Gastroesophageal sphincter (tissue), 4 donors: Measurements from ENCODE around the gene TMEM222. TPM values are rescaled to one million over a fixed set of nuclear protein-coding genes. Genes with fewer than 3 reads are reported as not detected.

Experiments
- ATAC-seq: fragments of 150-250 bp; one replicate; pipeline ENCODE4 v1.9.1; 2016; ENCODE audit warnings: mild to moderate bottlenecking, moderate library complexity
- H3K27ac ChIP-seq, 4 donors: fragments of 200-600 bp; sonication (generic) in 3 of 4; 1 replicate in 3 of 4; 2 replicates in 1 of 4; pipeline ENCODE4 v1.5.1; 2016 to 2019
- H3K27me3 ChIP-seq: fragments of 200-600 bp; sonication (generic); one replicate; pipeline ENCODE4 v1.5.1; 2019
- H3K36me3 ChIP-seq, 2 donors: fragments of 200-600 bp; sonication (generic); one replicate each; pipeline ENCODE4 v1.5.1; 2019; ENCODE audit warnings: control low read depth in 1 of 2
- H3K4me1 ChIP-seq, 3 donors: fragments of 200-600 bp; sonication (generic); 1 replicate in 2 of 3; 2 replicates in 1 of 3; pipeline ENCODE4 v1.5.1; 2016 to 2019; ENCODE audit warnings: control low read depth in 2 of 3
- H3K4me3 ChIP-seq, 2 donors: fragments of 200-600 bp; sonication (generic); one replicate each; pipeline ENCODE4 v1.5.1; 2019; ENCODE audit warnings: mild to moderate bottlenecking in 1 of 2, moderate library complexity in 1 of 2
- H3K9me3 ChIP-seq, 3 donors: fragments of 200-600 bp; sonication (generic); one replicate each; pipeline ENCODE4 v1.5.1; 2017 to 2019; ENCODE audit warnings: control low read depth in 2 of 3
- CTCF ChIP-seq, 4 experiments: fragments of 200-600 bp in 2 of 4; fragments of 450-650 bp in 2 of 4; sonication (generic) in 1 of 4; IDR thresholded peaks; one replicate each; pipeline ENCODE4 v1.5.1; 2017 to 2019; ENCODE audit warnings: antibody characterized with exemption in 4 of 4, mild to moderate bottlenecking in 2 of 4, moderate library complexity in 2 of 4
- EP300 ChIP-seq: sonication (generic); formaldehyde crosslinking; IDR thresholded peaks from one replicate; pipeline ENCODE4 v1.6.1; 2017; ENCODE audit warnings: antibody characterized with exemption, mild to moderate bottlenecking
- POLR2A ChIP-seq, 2 donors: fragments of 450-650 bp; IDR thresholded peaks; one replicate each; pipeline ENCODE4 v1.6.1; 2017; ENCODE audit warnings: antibody characterized with exemption in 2 of 2, mild to moderate bottlenecking in 2 of 2, moderate library complexity in 1 of 2
- POLR2AphosphoS5 ChIP-seq: sonication (generic); formaldehyde crosslinking; IDR thresholded peaks from one replicate; pipeline ENCODE4 v1.6.1; 2017; ENCODE audit warnings: antibody characterized with exemption
- WGBS, 2 donors: methylation state at CpG; one replicate each; pipeline ENCODE4 v1.1.5; 2018; ENCODE audit warnings: low coverage in 1 of 2; 5-methylcytosine and 5-hydroxymethylcytosine counted together
- total RNA-seq, 4 donors: library from RNA; depleted of rRNA; stranded (reverse); fragments of >200 nt; gene quantifications; one replicate each; pipeline ENCODE4 v1.1.0, GENCODE V29; 2016

Gene TMEM222
- total RNA-seq, 4 donors from 2014 or later = 15.6 to 28.6 (median 24.1) TPM

GRCh38 chr1:27296773-27297291 lies 25.1 kb upstream of the TMEM222 start:
- no peak for ATAC-seq

GRCh38 chr1:27297903-27298302 lies 24.1 kb upstream of the TMEM222 start:
- Histone ChIP-seq H3K9me3 (no peaks in the 10 kb centered on the region), H3K27me3 (no peaks in the 10 kb centered on the region), H3K27ac (peak overlapping the region in 3 of 4 donors; percentile 88 to 94 (median 93)), H3K4me3 (no peak overlapping the region), H3K36me3 (peaks cover 0 to 73% of the 10 kb centered on the region in 2 donors), H3K4me1 (peaks cover 9 to 55% (median 30%) of the 10 kb centered on the region in 3 donors)
- ATAC-seq = no peak
- WGBS, 2 donors = no CpG with 5 or more reads among the region's 3 CpGs
- no peak for TF ChIP-seq POLR2A (IDR thresholded peaks at IDR 0.05)
- TF ChIP-seq CTCF (IDR thresholded peaks at IDR 0.05) = no peak

More at GRCh38 chr1:27296773-27297291, 25.1 kb upstream of the TMEM222 start:
- WGBS, 2 donors = 100% methylated on average over 2 of the region's 10 CpGs; no CpG with 5 or more reads in 1 of the 2 donors
- H3K27ac ChIP-seq = peak overlapping the region; percentile 19 to 94 (median 90)
- H3K27me3 ChIP-seq = no peaks in the 10 kb centered on the region
- peaks cover 9 to 55% (median 30%) of the 10 kb centered on the region in 3 donors for H3K4me1 ChIP-seq
- peaks cover 0 to 73% of the 10 kb centered on the region in 2 donors for H3K36me3 ChIP-seq
- H3K4me3 ChIP-seq = no peak overlapping the region
- TF ChIP-seq POLR2A (IDR thresholded peaks at IDR 0.05) (no peak), CTCF (IDR thresholded peaks at IDR 0.05) (peak; percentile 56 to 82 (median 64))
- H3K9me3 ChIP-seq = no peaks in the 10 kb centered on the region

GRCh38 chr1:27298632-27299384 lies 23.2 kb upstream of the TMEM222 start:
- TF ChIP-seq POLR2AphosphoS5 = no peak
- TF ChIP-seq POLR2A (IDR thresholded peaks at IDR 0.05) = no peak
- TF ChIP-seq CTCF (IDR thresholded peaks at IDR 0.05) = no peak
- no peak for TF ChIP-seq EP300
- H3K27me3 ChIP-seq = no peaks in the 10 kb centered on the region
- peak; percentile 14 for ATAC-seq
- 40 to 50% methylated on average over 1 to 2 of the region's 8 CpGs for WGBS, 2 donors
- H3K4me3 ChIP-seq = no peak overlapping the region
- H3K9me3 ChIP-seq = no peaks in the 10 kb centered on the region
- peaks cover 0 to 73% of the 10 kb centered on the region in 2 donors for H3K36me3 ChIP-seq
- peaks cover 9 to 55% (median 30%) of the 10 kb centered on the region in 3 donors for H3K4me1 ChIP-seq
- peak overlapping the region; percentile 68 to 94 (median 90) for H3K27ac ChIP-seq

- ATAC-seq = peak; percentile 90
- H3K27ac ChIP-seq = peak overlapping the region; percentile 68 to 94 (median 90)
- H3K9me3 ChIP-seq = no peaks in the 10 kb centered on the region
- peaks cover 0 to 73% of the 10 kb centered on the region in 2 donors for H3K36me3 ChIP-seq
- peaks cover 9 to 55% (median 30%) of the 10 kb centered on the region in 3 donors for H3K4me1 ChIP-seq
- 15 to 32% methylated on average over 8 of the region's 14 CpGs for WGBS, 2 donors
- TF ChIP-seq POLR2AphosphoS5 = peak; percentile 26
- TF ChIP-seq CTCF (IDR thresholded peaks at IDR 0.05) = no peak
- no peak for TF ChIP-seq EP300
- TF ChIP-seq POLR2A (IDR thresholded peaks at IDR 0.05) = no peak
- H3K4me3 ChIP-seq = no peak overlapping the region
- no peaks in the 10 kb centered on the region for H3K27me3 ChIP-seq
These were observed 22.3 kb upstream of the TMEM222 start for GRCh38 chr1:27299385-27300271.
